ENCODE results near the gene ZNF320. TPM values are rescaled to one million over a fixed set of nuclear protein-coding genes. Genes with fewer than 3 reads are reported as not detected.
"Not testable (repeated sequence)": the region's sequence is repeated elsewhere in the genome, so short reads cannot be mapped to it uniquely, and the experiment has no call there.

ZNF320 gene
- total RNA-seq, 2 experiments from 2014 or later = 7.2 to 7.4 TPM

DNA sequence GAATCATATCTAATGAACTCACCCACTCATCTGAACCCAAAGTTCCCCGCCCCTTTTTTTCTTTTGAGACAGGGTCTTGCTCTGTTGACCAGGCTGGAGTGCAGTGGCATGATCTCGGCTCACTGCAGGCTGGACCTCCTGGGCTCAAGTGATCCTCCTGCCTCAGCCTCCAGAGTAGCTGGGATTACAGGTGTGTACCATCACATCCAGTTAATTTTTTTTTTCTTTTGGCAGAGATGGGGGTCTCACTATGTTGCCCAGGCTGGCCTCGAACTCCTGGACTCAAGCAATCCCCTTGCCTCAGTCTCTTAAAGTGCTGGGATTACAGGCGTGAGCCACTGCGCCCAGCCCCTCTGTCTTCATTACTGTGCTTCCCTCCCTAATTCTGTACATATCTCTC lies 43.5 kb upstream of the ZNF320 start:
- H3K4me3 ChIP-seq (ENCODE audit: low read length); ATAC-seq (ENCODE audit: poor library complexity); H3K27ac ChIP-seq (ENCODE audit: low read depth in 1 of 2, low read length in 2 of 2); DNase-seq; H3K36me3 ChIP-seq (ENCODE audit: insufficient read depth, low read length); H3K27me3 Mint-ChIP-seq; H3K27me3 ChIP-seq (ENCODE audit: control insufficient read depth in 1 of 2, insufficient read depth in 2 of 2, low read length in 2 of 2); H3K9me3 Mint-ChIP-seq: not testable (repeated sequence)
- Mint-ChIP-seq H3K4me3 (peak overlapping the region; percentile 97), H3K36me3 (ENCODE audit: low read depth) (peaks cover 62% of the 10 kb centered on the region), H3K27ac (peak overlapping the region; percentile 91), H3K4me1 (ENCODE audit: low read depth) (peaks cover 29% of the 10 kb centered on the region)
- H3K4me1 ChIP-seq (ENCODE audit: insufficient read depth, low read length) = peaks cover 24% of the 10 kb centered on the region
- CTCF ChIA-PET = interaction anchor here (0.7 kb wide), 1 partner anchor 234 kb away, joined by 3 read pairs; no protein-coding TSS in a partner anchor
- intact Hi-C loops (cut with DNase I, micrococcal nuclease) = loop anchor here in 1 of 2 experiments (5.0 to 10.0 kb wide), 3 partner anchors 156 to 394 kb away; partner anchors contain the start of genes ZNF160, ZNF600 and ZNF845
- POLR2A ChIA-PET = interaction anchor here (0.7 kb wide), 1 partner anchor 18 kb away, joined by 3 read pairs; no protein-coding TSS in a partner anchor
- H3K9me3 ChIP-seq (ENCODE audit: control insufficient read depth in 1 of 2, insufficient read depth in 1 of 2, low read length in 2 of 2) = peaks cover 11 to 66% of the 10 kb centered on the region in 2 experiments

DNA sequence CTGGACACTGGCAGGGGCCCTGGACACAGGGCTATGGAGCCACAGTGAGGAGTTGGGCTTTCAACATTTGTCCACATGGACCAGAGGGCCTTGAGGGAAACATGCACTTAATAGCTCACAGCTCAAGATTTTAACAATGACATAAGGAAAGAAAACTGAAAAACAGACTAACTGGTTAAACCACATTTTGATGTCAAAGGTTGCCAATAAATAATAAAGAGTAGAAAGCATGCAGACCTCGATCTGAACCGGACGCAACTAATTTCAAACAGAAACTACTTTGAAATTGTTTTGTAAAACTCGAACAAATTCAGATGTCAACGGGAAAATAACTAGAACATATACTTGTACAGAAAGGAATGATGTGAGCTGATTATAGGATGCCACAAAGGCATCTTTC lies 41.3 kb upstream of the ZNF320 start:
- H3K27ac ChIP-seq (ENCODE audit: low read depth in 1 of 2, low read length in 2 of 2) = no peak overlapping the region
- Mint-ChIP-seq H3K4me1 (ENCODE audit: low read depth) (peaks cover 29% of the 10 kb centered on the region), H3K27me3 (no peaks in the 10 kb centered on the region), H3K4me3 (peak overlapping the region; percentile 20), H3K27ac (no peak overlapping the region), H3K9me3 (peaks cover 7% of the 10 kb centered on the region), H3K36me3 (ENCODE audit: low read depth) (peaks cover 64% of the 10 kb centered on the region)
- POLR2A ChIA-PET = no interaction called here
- H3K4me1 ChIP-seq (ENCODE audit: insufficient read depth, low read length) = peaks cover 24% of the 10 kb centered on the region
- H3K27me3 ChIP-seq (ENCODE audit: control insufficient read depth in 1 of 2, insufficient read depth in 2 of 2, low read length in 2 of 2) = no peaks in the 10 kb centered on the region
- DNase-seq (no peak), ATAC-seq (ENCODE audit: poor library complexity) (no peak)
- TF ChIP-seq, protein P1, sequence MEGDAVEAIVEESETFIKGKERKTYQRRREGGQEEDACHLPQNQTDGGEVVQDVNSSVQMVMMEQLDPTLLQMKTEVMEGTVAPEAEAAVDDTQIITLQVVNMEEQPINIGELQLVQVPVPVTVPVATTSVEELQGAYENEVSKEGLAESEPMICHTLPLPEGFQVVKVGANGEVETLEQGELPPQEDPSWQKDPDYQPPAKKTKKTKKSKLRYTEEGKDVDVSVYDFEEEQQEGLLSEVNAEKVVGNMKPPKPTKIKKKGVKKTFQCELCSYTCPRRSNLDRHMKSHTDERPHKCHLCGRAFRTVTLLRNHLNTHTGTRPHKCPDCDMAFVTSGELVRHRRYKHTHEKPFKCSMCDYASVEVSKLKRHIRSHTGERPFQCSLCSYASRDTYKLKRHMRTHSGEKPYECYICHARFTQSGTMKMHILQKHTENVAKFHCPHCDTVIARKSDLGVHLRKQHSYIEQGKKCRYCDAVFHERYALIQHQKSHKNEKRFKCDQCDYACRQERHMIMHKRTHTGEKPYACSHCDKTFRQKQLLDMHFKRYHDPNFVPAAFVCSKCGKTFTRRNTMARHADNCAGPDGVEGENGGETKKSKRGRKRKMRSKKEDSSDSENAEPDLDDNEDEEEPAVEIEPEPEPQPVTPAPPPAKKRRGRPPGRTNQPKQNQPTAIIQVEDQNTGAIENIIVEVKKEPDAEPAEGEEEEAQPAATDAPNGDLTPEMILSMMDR (IDR thresholded peaks at IDR 0.05) = no peak
- peaks cover 10% of the 10 kb centered on the region for H3K36me3 ChIP-seq (ENCODE audit: insufficient read depth, low read length)
- no peak overlapping the region for H3K4me3 ChIP-seq (ENCODE audit: low read length)
- H3K9me3 ChIP-seq (ENCODE audit: control insufficient read depth in 1 of 2, insufficient read depth in 1 of 2, low read length in 2 of 2) = peaks cover 21 to 69% of the 10 kb centered on the region in 2 experiments
- CTCF ChIA-PET = no interaction called here
- intact Hi-C loops (cut with DNase I, micrococcal nuclease) = no loop called here

DNA sequence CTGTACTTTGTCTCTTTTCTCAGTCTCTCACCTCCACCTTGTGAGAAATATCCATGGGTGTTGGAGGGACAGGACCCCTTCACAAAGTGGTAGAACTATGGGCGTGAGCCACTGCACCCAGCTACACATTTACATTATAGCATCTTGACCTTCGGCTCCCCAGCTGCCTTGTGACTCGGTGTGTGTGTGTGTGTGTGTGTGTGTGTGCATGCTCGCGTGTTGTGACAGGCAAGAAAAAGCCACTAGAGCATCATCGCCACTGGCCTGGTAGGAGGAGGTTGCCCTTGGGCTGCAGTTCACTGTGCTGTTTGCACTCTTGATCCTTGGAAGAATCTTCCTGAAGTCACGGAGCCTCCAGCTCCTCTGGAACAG lies 39.5 kb upstream of the ZNF320 start:
- peaks cover 11% of the 10 kb centered on the region for H3K9me3 Mint-ChIP-seq
- CTCF ChIA-PET = no interaction called here
- H3K27me3 Mint-ChIP-seq = no peaks in the 10 kb centered on the region
- H3K36me3 Mint-ChIP-seq (ENCODE audit: low read depth) = peaks cover 65% of the 10 kb centered on the region
- TF ChIP-seq, protein P1 (IDR thresholded peaks at IDR 0.05) = no peak
- H3K4me3 Mint-ChIP-seq = no peak overlapping the region
- Histone ChIP-seq H3K27ac (ENCODE audit: low read depth in 1 of 2, low read length in 2 of 2) (no peak overlapping the region), H3K27me3 (ENCODE audit: control insufficient read depth in 1 of 2, insufficient read depth in 2 of 2, low read length in 2 of 2) (no peaks in the 10 kb centered on the region), H3K4me3 (ENCODE audit: low read length) (no peak overlapping the region), H3K36me3 (ENCODE audit: insufficient read depth, low read length) (peaks cover 10% of the 10 kb centered on the region), H3K4me1 (ENCODE audit: insufficient read depth, low read length) (peaks cover 12% of the 10 kb centered on the region), H3K9me3 (ENCODE audit: control insufficient read depth in 1 of 2, insufficient read depth in 1 of 2, low read length in 2 of 2) (peaks cover 21 to 78% of the 10 kb centered on the region in 2 experiments)
- POLR2A ChIA-PET = no interaction called here
- peaks cover 23% of the 10 kb centered on the region for H3K4me1 Mint-ChIP-seq (ENCODE audit: low read depth)
- no peak overlapping the region for H3K27ac Mint-ChIP-seq
- intact Hi-C loops (cut with DNase I, micrococcal nuclease) = no loop called here
- DNase-seq = no peak
- no peak for ATAC-seq (ENCODE audit: poor library complexity)

Data from CD4-positive, alpha-beta T cell (primary cell).